ENCODE measurements around the gene CALY. TPM values are rescaled to one million over a fixed set of nuclear protein-coding genes. Genes with fewer than 3 reads are reported as not detected.

The CALY gene
- total and polyA plus RNA-seq, 8 donors: 0.75 to 17.8 (median 3.2) TPM

DNA sequence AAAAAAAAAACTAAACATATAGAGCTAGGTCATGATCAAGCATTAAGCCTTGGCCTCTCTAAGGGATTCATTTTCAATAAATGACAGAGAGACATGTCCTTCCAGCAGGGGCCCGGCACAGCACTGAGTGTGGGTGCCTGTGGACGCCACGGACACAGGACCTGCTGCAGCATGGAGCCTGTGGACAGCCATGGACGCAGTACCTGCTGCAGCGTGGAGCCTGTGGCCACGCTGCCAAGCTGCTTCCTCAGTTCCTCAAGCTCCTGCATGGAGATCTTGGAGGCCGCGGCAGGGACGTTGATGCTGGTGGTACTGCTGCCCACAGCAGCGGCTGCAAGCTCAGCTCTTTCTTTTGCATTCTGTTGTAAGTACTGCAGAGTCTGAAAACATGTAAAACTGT, 37.5 kb downstream of the CALY start:
- peaks cover 0 to 68% (median 39%) of the 10 kb centered on the region in 3 donors for H3K36me3 ChIP-seq

DNA sequence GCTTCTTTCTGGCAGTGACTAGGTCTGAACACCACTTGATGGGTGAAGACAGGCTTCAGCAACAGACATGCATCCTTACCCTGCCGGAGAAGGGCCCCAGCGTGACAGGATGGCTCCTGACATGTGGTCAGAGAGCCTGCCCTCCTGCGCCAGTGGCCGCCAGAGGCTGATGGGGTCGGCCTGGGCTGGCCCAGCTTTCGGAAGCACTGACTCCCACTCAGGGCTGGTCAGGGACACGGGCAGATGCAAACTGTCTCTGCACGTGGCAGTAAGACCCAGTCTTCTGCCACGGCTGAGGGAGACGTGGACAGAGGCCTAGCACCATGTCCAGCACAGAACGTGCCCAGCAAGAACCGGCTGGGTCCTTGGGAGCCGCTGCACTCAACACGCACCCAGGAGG, 38.2 kb downstream of the CALY start:
- 91 to 95% methylated on average over 14 of the region's 14 CpGs for WGBS, 2 donors
- H3K36me3 ChIP-seq: peaks cover 0 to 76% (median 39%) of the 10 kb centered on the region in 3 donors
- no peaks in the 10 kb centered on the region for H3K27me3 ChIP-seq
- FAIRE-seq (no peak), DNase-seq (peak in 1 of 6 donors; percentile 47), ATAC-seq (no peak)
- no peaks in the 10 kb centered on the region for H3K9me3 ChIP-seq
- H3K4me1 ChIP-seq: no peaks in the 10 kb centered on the region
- no peak overlapping the region for H3K27ac ChIP-seq
- no peak overlapping the region for H3K4me3 ChIP-seq
- TF ChIP-seq, protein P1, sequence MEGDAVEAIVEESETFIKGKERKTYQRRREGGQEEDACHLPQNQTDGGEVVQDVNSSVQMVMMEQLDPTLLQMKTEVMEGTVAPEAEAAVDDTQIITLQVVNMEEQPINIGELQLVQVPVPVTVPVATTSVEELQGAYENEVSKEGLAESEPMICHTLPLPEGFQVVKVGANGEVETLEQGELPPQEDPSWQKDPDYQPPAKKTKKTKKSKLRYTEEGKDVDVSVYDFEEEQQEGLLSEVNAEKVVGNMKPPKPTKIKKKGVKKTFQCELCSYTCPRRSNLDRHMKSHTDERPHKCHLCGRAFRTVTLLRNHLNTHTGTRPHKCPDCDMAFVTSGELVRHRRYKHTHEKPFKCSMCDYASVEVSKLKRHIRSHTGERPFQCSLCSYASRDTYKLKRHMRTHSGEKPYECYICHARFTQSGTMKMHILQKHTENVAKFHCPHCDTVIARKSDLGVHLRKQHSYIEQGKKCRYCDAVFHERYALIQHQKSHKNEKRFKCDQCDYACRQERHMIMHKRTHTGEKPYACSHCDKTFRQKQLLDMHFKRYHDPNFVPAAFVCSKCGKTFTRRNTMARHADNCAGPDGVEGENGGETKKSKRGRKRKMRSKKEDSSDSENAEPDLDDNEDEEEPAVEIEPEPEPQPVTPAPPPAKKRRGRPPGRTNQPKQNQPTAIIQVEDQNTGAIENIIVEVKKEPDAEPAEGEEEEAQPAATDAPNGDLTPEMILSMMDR (IDR thresholded peaks at IDR 0.05): no peak
- intact Hi-C loops (cut with DNase I): no loop called here

More for the DNA sequence above, 37.5 kb downstream of the CALY start:
- no peaks in the 10 kb centered on the region for H3K9me3 ChIP-seq
- H3K27me3 ChIP-seq: no peaks in the 10 kb centered on the region
- DNase-seq (peak in 1 of 6 donors; percentile 31), FAIRE-seq (no peak), ATAC-seq (no peak)
- intact Hi-C loops (cut with DNase I): no loop called here
- H3K27ac ChIP-seq: no peak overlapping the region
- no peak overlapping the region for H3K4me3 ChIP-seq
- WGBS, 2 donors: 89 to 90% methylated on average over 10 of the region's 10 CpGs
- TF ChIP-seq, protein P1 (IDR thresholded peaks at IDR 0.05): no peak
- H3K4me1 ChIP-seq: no peaks in the 10 kb centered on the region

DNA sequence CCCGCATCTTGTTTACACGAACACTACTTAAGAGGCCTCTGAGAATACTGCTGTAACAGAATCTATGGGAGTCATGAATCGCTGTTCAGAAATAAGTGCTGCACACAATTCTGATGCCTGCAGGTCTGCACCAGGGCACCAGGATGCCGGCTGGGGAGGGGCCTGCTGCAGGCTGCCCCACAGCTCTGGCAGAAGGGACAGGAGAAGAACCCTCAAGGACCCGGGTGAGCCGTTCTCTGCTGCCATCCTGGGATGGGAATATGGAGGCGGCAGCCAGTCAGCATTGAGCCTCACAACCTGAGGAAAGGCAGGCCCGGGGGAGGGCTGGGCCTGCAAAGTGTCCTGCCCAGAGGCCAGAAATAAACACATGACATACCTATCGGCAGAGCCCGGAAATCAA, 39.2 kb downstream of the CALY start:
- ATAC-seq (no peak), FAIRE-seq (no peak), DNase-seq (peak in 1 of 6 donors; percentile 28)
- Histone ChIP-seq H3K4me3 (no peak overlapping the region), H3K27ac (no peak overlapping the region), H3K27me3 (no peaks in the 10 kb centered on the region), H3K9me3 (no peaks in the 10 kb centered on the region), H3K36me3 (peaks cover 0 to 86% (median 47%) of the 10 kb centered on the region in 3 donors), H3K4me1 (no peaks in the 10 kb centered on the region)
- intact Hi-C loops (cut with DNase I): no loop called here
- TF ChIP-seq, protein P1 (IDR thresholded peaks at IDR 0.05): no peak
- WGBS, 2 donors: 94 to 96% methylated on average over 10 of the region's 10 CpGs

DNA sequence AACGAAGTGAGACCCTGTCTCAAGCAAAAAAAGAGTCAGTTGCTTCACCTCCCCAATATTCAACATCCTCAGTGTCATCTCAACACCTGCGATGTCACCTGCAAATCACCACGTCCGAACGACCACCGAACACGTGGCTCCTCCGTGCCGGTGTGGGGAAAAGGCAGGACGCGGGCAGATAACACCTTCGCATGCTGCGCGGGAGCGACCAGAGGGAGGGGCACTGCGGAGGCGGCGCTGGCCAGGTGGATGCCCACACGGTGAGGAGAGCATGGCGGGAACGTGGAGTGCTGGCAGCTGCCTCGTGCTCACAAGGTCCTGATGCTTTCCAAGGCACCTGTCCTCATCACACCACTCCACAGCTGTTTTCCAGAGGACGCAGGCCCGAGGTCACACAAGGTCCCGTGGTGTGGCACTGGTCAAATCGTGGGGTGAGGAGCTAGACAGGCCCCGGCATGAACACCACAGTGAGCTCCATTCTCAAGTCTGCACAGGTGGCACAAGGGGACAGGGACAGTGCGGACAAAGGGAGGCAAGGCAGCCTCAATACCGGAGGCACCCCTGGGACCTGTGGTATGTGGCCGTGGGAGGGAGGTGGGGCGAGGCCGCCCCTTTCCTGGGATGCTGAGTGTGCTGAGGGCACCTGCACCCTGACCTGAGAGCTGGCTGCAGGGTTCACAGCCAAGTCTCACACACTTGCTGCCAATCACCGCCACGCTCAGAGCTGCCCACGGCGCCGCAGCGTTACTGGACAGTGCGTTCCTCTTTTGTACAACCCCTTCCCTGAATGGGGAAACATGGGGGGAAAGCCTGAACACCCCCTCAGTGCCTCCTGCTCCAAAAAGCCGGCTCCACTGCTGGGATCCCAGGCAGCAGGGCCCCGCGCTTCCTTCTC, 41.0 kb downstream of the CALY start:
- Histone ChIP-seq H3K27ac (no peak overlapping the region), H3K27me3 (no peaks in the 10 kb centered on the region), H3K4me3 (no peak overlapping the region), H3K9me3 (no peaks in the 10 kb centered on the region), H3K36me3 (peaks cover 0 to 82% (median 47%) of the 10 kb centered on the region in 3 donors), H3K4me1 (no peaks in the 10 kb centered on the region)
- intact Hi-C loops (cut with DNase I): no loop called here
- WGBS, 2 donors: 92 to 93% methylated on average over 38 to 42 of the region's 42 CpGs
- TF ChIP-seq, protein P1 (IDR thresholded peaks at IDR 0.05): no peak
- ATAC-seq (peak in 1 of 4 donors; percentile 13), DNase-seq (peak in 1 of 6 donors; percentile 64), FAIRE-seq (no peak)

DNA sequence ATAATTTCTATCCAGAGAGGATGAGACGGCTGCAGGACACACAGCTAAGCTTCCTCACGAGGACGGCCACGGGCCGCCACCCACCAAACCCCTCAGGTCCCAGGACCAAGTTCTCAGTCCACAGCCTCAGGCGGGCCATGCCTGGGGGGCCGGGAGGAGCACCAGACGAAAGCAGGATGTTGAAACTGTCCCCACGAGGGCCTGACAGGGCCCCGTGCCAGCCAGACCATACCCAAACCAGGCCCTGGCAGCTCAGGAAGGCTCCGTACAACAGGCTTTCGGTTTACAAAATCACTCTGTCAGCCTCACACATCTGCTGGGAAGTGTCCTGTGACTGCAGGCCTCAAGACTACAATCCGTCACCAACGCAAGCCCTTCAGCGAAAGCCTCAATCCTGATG, 42.5 kb downstream of the CALY start:
- Histone ChIP-seq H3K36me3 (peaks cover 3 to 82% (median 48%) of the 10 kb centered on the region in 3 donors), H3K27me3 (no peaks in the 10 kb centered on the region), H3K27ac (peak overlapping the region in 1 of 4 donors; percentile 11), H3K4me1 (no peaks in the 10 kb centered on the region), H3K9me3 (no peaks in the 10 kb centered on the region), H3K4me3 (no peak overlapping the region)
- ATAC-seq (peak in 3 of 4 donors; percentile 14 to 80 (median 66)), FAIRE-seq (no peak), DNase-seq (peak in 1 of 6 donors; percentile 23)
- intact Hi-C loops (cut with DNase I): no loop called here
- TF ChIP-seq, protein P1 (IDR thresholded peaks at IDR 0.05): no peak
- 91 to 94% methylated on average over 15 of the region's 15 CpGs for WGBS, 2 donors

Measured in pancreas (tissue), 10 donors.